GM08714 (cell line): ENCODE results near the gene SLC37A1.

Experiments
- H3K4me3 ChIP-seq: fragments of 200-500 bp; sonication (Bioruptor generic); 2 replicates; pipeline ENCODE4 v1.5.1; 2014; ENCODE audit warnings: mild to moderate bottlenecking, low read length, inconsistent platforms
- ZNF274 ChIP-seq: IDR thresholded peaks from 2 replicates; pipeline ENCODE4 v1.6.1; 2012; ENCODE audit warnings: mild to moderate bottlenecking, low read depth, low read length

SLC37A1 gene

DNA sequence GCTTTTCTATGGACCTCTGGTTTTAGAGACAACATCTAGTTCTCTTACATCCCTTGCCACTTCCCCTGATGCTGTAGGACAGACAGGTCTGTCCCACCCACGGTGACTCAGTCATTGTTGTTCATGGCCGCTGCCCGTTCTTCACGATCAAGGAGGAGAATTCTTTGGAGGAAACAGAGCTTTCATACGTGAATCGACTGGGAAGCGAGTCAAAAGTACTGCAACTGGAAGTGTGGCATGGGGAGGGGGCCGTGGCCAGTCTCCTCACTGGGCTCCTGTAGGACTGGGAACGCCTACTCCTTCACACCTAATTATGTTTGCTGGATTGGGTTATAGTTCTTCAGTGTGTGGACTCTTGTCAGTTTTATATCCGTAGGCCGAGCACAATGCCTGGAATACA is 4.4 kb upstream of the SLC37A1 start:
- no peak overlapping the region for H3K4me3 ChIP-seq
- TF ChIP-seq ZNF274: no peak

GRCh38 chr21:42512346-42513034 is 1.2 kb upstream of the SLC37A1 start:
- no peak overlapping the region for H3K4me3 ChIP-seq
- no peak for TF ChIP-seq ZNF274

- TF ChIP-seq ZNF274: no peak
- H3K4me3 ChIP-seq: peak overlapping the region; percentile 91
Measured at GRCh38 chr21:42513985-42514882, 582 bp downstream of the SLC37A1 start.

- peak overlapping the region; percentile 91 for H3K4me3 ChIP-seq
Measured at GRCh38 chr21:42514883-42515228, 1.2 kb downstream of the SLC37A1 start.

DNA sequence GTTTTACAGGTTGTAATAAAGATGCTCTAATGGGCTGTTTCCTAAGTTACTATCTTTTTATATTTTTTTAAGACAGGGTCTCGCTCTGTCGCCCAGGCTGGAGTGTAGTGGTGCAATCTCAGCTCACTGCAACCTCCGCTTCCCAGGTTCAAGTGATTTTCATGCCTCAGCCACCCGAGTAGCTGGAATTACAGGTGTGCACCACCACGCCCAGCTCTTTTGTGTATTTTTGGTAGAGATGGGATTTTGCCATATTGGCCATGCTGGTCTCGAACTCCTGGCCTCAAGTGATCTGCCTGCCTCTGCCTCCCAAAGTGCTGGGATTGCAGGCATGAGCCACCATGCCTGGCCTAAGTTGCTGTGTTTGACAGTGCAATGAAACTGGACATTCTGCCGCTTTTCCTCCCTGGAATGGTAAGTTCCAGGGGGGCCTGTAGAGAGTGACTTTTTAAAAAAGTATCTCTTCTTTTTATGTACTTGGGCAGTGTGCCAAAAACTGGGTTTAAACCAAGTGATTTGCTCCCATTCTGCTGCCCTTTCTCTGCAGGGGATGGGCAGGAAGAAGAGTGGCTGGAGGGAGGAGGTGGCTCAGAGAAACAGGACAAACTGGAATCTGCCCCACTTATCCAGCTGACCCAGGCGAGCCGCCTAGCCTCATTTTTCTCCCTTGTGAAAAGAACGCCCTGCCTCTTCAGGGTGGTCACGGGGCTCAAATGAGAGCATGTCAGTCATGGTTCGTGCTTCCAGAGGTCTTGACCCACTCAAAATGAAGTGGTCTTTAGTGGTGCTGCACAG is 2.3 kb downstream of the SLC37A1 start:
- TF ChIP-seq ZNF274: no peak
- H3K4me3 ChIP-seq: no peak overlapping the region

More at GRCh38 chr21:42514883-42515228, 1.2 kb downstream of the SLC37A1 start:
- no peak for TF ChIP-seq ZNF274

GRCh38 chr21:42518215-42518614 is 4.6 kb downstream of the SLC37A1 start:
- no peak for TF ChIP-seq ZNF274
- H3K4me3 ChIP-seq: no peak overlapping the region

DNA sequence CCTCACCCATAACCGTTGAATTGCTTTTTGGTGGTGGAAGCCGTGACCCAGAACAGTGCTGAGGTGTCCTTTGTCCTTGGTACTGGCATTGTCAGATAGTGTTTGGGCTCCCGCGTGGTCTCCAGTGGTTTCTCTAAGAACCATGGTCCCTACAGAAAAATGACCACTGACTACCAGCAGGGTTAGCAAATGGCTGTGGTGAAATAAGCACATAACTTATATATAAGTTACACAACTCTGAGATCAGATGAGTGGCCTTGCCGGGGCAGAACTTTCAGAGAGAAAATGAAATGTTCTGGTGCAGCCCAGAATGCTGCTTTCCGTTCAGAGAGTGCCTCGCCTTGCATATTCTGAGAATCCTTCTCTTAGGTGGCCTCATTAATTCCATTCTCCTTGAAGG is 5.0 kb downstream of the SLC37A1 start:
- no peak overlapping the region for H3K4me3 ChIP-seq
- TF ChIP-seq ZNF274: no peak

GRCh38 chr21:42520628-42521253 is 7.1 kb downstream of the SLC37A1 start:
- no peak overlapping the region for H3K4me3 ChIP-seq
- TF ChIP-seq ZNF274: no peak

GRCh38 chr21:42521384-42521783 is 7.7 kb downstream of the SLC37A1 start:
- no peak for TF ChIP-seq ZNF274
- no peak overlapping the region for H3K4me3 ChIP-seq

GRCh38 chr21:42521805-42522204 is 8.2 kb downstream of the SLC37A1 start:
- H3K4me3 ChIP-seq: no peak overlapping the region
- no peak for TF ChIP-seq ZNF274

GRCh38 chr21:42522271-42522670 is 8.6 kb downstream of the SLC37A1 start:
- no peak for TF ChIP-seq ZNF274
- H3K4me3 ChIP-seq: no peak overlapping the region

GRCh38 chr21:42522771-42523170 is 9.1 kb downstream of the SLC37A1 start:
- no peak overlapping the region for H3K4me3 ChIP-seq
- no peak for TF ChIP-seq ZNF274

DNA sequence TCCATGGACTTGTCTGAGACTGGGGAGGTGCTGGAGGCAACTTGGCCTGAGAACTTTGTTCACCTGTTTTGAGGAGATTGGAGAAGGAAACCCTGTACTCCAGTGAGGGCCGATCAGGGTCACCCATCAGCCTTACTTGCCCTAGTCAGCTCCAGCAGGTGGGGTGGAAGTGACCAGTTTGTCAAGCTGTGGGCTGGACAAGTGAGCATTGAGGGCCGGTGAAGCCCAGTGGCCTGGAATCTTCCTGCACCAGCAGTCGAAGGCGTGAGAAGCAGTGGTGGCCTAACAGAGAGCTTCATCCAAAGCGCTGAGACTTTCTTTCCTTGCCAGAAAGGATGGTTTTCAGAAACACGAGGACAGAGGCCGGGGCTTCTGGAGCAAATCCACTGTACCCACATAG is 9.6 kb downstream of the SLC37A1 start:
- TF ChIP-seq ZNF274: no peak
- no peak overlapping the region for H3K4me3 ChIP-seq

DNA sequence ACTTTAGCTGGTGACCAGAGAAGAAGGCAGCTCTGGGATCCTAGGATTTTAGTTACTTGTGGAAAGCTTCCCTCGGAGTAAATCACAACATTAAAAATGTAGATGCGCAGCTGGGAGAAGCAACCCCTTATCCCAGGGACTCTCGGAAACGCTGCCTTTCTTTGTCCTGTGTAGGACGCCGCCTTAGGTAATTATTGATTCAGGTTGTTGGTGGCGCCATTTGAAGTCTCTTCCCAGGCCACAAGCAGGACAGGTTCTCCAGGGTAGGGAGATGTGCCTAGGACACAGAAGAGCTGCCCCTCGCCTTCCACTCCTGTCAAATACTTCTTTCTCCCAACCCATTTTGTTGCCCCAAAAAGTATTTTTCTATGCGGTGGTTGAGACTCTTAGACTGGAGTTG is 10.3 kb downstream of the SLC37A1 start:
- peak overlapping the region; percentile 35; the same call in 1 of the 2 replicates for H3K4me3 ChIP-seq
- no peak for TF ChIP-seq ZNF274
